Breast epithelium (tissue), 3 donors: ENCODE measurements around the gene TAF5L.

ENCODE experiments used
- CTCF ChIP-seq, 3 donors: fragments of 450-650 bp; IDR thresholded peaks; one replicate each; pipeline ENCODE4 v1.5.1; 2016 to 2017; ENCODE audit warnings: antibody characterized with exemption in 3 of 3, mild to moderate bottlenecking in 3 of 3, moderate library complexity in 3 of 3
- POLR2A ChIP-seq: fragments of 450-650 bp; IDR thresholded peaks from one replicate; pipeline ENCODE4 v1.6.1; 2016; ENCODE audit warnings: antibody characterized with exemption, mild to moderate bottlenecking, moderate library complexity
- POLR2AphosphoS5 ChIP-seq, 3 donors: sonication (generic); formaldehyde crosslinking; IDR thresholded peaks; one replicate each; pipeline ENCODE4 v1.6.1; 2017; ENCODE audit warnings: antibody characterized with exemption in 3 of 3

- no peak for TF ChIP-seq POLR2AphosphoS5 (IDR thresholded peaks at IDR 0.05)
- no peak for TF ChIP-seq CTCF (IDR thresholded peaks at IDR 0.05)
- no peak for TF ChIP-seq POLR2A
Measured at GRCh38 chr1:229570305-229570704, 55.6 kb downstream of the TAF5L start.
